ENCODE data around the gene TREH.
"Not testable (repeated sequence)": the region's sequence is repeated elsewhere in the genome, so short reads cannot be mapped to it uniquely, and the experiment has no call there.

TREH gene

DNA sequence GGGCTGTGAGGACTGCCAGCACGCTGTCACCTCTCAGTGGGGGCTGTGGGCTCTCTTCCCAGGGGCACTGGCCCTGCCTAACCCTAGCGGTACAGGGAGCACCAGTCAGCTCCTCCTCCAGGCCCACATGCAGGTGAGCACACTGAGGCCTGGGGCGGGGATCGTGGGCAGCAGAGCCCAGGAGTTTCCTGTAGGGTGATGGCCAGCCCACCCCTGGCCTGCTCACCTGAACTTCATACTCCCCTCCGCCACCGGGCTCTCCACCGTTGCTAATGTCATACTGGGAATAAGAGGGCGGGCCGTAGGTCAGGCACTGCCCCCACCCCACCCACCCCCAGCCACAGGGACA lies 10.0 kb upstream of the TREH start:
- H3K14ac ChIP-seq (ENCODE audit: low read length in 2 of 2): peak overlapping the region in 1 of 2 experiments; percentile 58
- H2AK5ac ChIP-seq (ENCODE audit: low read length, severe bottlenecking): no peak overlapping the region
- no peak overlapping the region for H2BK5ac ChIP-seq (ENCODE audit: low read depth, low read length, poor library complexity, severe bottlenecking)
- H2BK12ac ChIP-seq (ENCODE audit: low read length in 2 of 2): peak overlapping the region in 1 of 2 experiments; percentile 79
- H3K27ac ChIP-seq (ENCODE audit: low read length, poor library complexity, severe bottlenecking): no peak overlapping the region
- H3K4me2 ChIP-seq (ENCODE audit: low read length, poor library complexity, severe bottlenecking): peak overlapping the region; percentile 55
- H4K8ac ChIP-seq (ENCODE audit: low read length): peak overlapping the region; percentile 85
- no peak overlapping the region for H3K23ac ChIP-seq (ENCODE audit: low read length in 2 of 2)
- peaks cover 17% of the 10 kb centered on the region for H3K4me1 ChIP-seq (ENCODE audit: control insufficient read depth, insufficient read depth, low read depth, low read length)
- 29% methylated on average over 9 of the region's 9 CpGs for WGBS
- H2BK120ac ChIP-seq (ENCODE audit: low read depth, low read length): no peak overlapping the region
- H3K18ac ChIP-seq (ENCODE audit: low read depth in 1 of 2, low read length in 2 of 2): peak overlapping the region in 1 of 2 experiments; percentile 71
- H3K79me1 ChIP-seq (replicated peaks; ENCODE audit: low read length, poor library complexity, severe bottlenecking): no peaks in the 10 kb centered on the region
- no peaks in the 10 kb centered on the region for H3K36me3 ChIP-seq (ENCODE audit: control insufficient read depth in 1 of 2, insufficient read depth in 2 of 2, low read depth in 1 of 2, low read length in 2 of 2)
- H2AFZ ChIP-seq (ENCODE audit: low read depth, low read length): no peak overlapping the region
- DNase-seq: no peak
- no peaks in the 10 kb centered on the region for H3K9me3 ChIP-seq (ENCODE audit: control insufficient read depth, low read length)
- no peaks in the 10 kb centered on the region for H3K27me3 ChIP-seq (ENCODE audit: control insufficient read depth in 1 of 2, insufficient read depth in 1 of 2, low read length in 2 of 2)
- H3K4ac ChIP-seq (ENCODE audit: low read depth in 1 of 2, low read length in 2 of 2): peak overlapping the region in 1 of 2 experiments; percentile 35
- H2BK15ac ChIP-seq (ENCODE audit: low read depth, poor library complexity, severe bottlenecking): peak overlapping the region; percentile 57
- H3K4me3 ChIP-seq (ENCODE audit: insufficient read depth in 1 of 2, low read depth in 1 of 2, low read length in 2 of 2): no peak overlapping the region
- H4K91ac ChIP-seq (ENCODE audit: low read length): peak overlapping the region; percentile 19
- peak overlapping the region; percentile 65 for H3K9ac ChIP-seq (ENCODE audit: low read length)

DNA sequence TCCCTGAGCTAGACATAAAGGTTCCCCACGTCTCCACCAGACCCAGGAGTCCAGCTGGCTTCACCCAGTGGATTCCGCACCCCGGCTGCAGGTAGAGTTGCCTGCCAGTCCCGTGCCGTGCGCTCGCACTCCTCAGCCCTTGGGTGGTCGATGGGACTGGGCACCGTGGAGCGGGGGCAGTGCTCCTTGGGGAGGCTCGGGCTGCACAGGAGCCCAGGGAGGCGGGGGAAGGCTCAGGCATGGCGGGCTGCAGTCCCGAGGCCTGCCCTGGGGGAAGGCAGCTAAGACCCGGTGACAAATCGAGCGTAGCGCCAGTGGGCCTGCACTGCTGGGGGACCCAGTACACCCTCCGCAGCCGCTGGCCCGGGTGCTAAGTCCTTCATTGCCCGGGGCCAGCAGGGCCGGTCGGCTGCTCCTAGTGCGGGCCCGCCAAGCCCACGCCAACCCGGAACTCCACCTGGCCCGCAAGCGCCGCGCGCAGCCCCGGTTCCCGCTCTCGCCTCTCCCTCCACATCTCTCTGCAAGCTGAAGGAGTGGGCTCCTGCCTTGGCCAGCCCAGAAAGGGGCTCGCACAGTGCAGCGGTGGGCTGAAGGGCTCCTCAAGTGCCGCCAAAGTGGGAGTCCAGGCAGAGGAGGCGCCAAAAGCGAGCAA lies 9.5 kb upstream of the TREH start:
- Histone ChIP-seq H3K18ac (ENCODE audit: low read depth in 1 of 2, low read length in 2 of 2) (no peak overlapping the region), H2AK5ac (ENCODE audit: low read length, severe bottlenecking) (no peak overlapping the region), H2BK15ac (ENCODE audit: low read depth, poor library complexity, severe bottlenecking) (peak overlapping the region; percentile 57), H3K9me3 (ENCODE audit: control insufficient read depth, low read length) (no peaks in the 10 kb centered on the region), H3K36me3 (ENCODE audit: control insufficient read depth in 1 of 2, insufficient read depth in 2 of 2, low read depth in 1 of 2, low read length in 2 of 2) (no peaks in the 10 kb centered on the region), H3K4me2 (ENCODE audit: low read length, poor library complexity, severe bottlenecking) (no peak overlapping the region), H3K4ac (ENCODE audit: low read depth in 1 of 2, low read length in 2 of 2) (peak overlapping the region in 1 of 2 experiments; percentile 35), H3K27ac (ENCODE audit: low read length, poor library complexity, severe bottlenecking) (no peak overlapping the region), H2BK5ac (ENCODE audit: low read depth, low read length, poor library complexity, severe bottlenecking) (no peak overlapping the region), H2BK120ac (ENCODE audit: low read depth, low read length) (no peak overlapping the region), H2BK12ac (ENCODE audit: low read length in 2 of 2) (peak overlapping the region in 1 of 2 experiments; percentile 79), H3K4me1 (ENCODE audit: control insufficient read depth, insufficient read depth, low read depth, low read length) (peaks cover 17% of the 10 kb centered on the region), H3K23ac (ENCODE audit: low read length in 2 of 2) (no peak overlapping the region), H3K14ac (ENCODE audit: low read length in 2 of 2) (no peak overlapping the region), H3K4me3 (ENCODE audit: insufficient read depth in 1 of 2, low read depth in 1 of 2, low read length in 2 of 2) (no peak overlapping the region), H3K27me3 (ENCODE audit: control insufficient read depth in 1 of 2, insufficient read depth in 1 of 2, low read length in 2 of 2) (no peaks in the 10 kb centered on the region), H3K79me1 (replicated peaks; ENCODE audit: low read length, poor library complexity, severe bottlenecking) (no peaks in the 10 kb centered on the region), H4K91ac (ENCODE audit: low read length) (peak overlapping the region; percentile 19), H2AFZ (ENCODE audit: low read depth, low read length) (no peak overlapping the region), H4K8ac (ENCODE audit: low read length) (peak overlapping the region; percentile 85), H3K9ac (ENCODE audit: low read length) (peak overlapping the region; percentile 65)
- DNase-seq: no peak
- 92% methylated on average over 41 of the region's 41 CpGs for WGBS

DNA sequence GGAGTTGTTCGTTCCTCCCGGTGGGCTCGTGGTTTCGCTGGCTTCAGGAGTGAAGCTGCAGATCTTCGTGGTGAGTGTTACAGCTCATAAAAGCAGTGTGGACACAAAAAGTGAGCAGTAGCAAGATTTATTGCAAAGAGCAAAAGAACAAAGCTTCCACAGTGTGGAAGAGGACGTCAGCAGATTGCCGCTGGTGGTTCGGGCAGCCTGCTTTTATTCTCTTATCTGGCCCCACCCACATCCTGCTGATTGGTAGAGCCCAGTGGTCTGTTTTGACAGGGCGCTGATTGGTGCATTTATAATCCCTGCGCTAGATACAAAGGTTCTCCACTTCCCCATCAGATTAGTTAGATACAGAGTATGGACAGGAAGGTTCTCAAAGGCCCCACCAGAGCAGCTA lies 8.9 kb upstream of the TREH start:
- not testable (repeated sequence) for H2AK5ac ChIP-seq (ENCODE audit: low read length, severe bottlenecking); H3K23ac ChIP-seq (ENCODE audit: low read length in 2 of 2); DNase-seq; H3K36me3 ChIP-seq (ENCODE audit: control insufficient read depth in 1 of 2, insufficient read depth in 2 of 2, low read depth in 1 of 2, low read length in 2 of 2); H3K4me2 ChIP-seq (ENCODE audit: low read length, poor library complexity, severe bottlenecking); H3K4ac ChIP-seq (ENCODE audit: low read depth in 1 of 2, low read length in 2 of 2); H2BK12ac ChIP-seq (ENCODE audit: low read length in 2 of 2); H3K79me1 ChIP-seq (replicated peaks; ENCODE audit: low read length, poor library complexity, severe bottlenecking); H4K91ac ChIP-seq (ENCODE audit: low read length); H3K27ac ChIP-seq (ENCODE audit: low read length, poor library complexity, severe bottlenecking); H3K27me3 ChIP-seq (ENCODE audit: control insufficient read depth in 1 of 2, insufficient read depth in 1 of 2, low read length in 2 of 2); H3K18ac ChIP-seq (ENCODE audit: low read depth in 1 of 2, low read length in 2 of 2); H3K4me3 ChIP-seq (ENCODE audit: insufficient read depth in 1 of 2, low read depth in 1 of 2, low read length in 2 of 2); H2BK5ac ChIP-seq (ENCODE audit: low read depth, low read length, poor library complexity, severe bottlenecking); H3K9ac ChIP-seq (ENCODE audit: low read length); H2BK120ac ChIP-seq (ENCODE audit: low read depth, low read length); H4K8ac ChIP-seq (ENCODE audit: low read length); H3K9me3 ChIP-seq (ENCODE audit: control insufficient read depth, low read length); H2BK15ac ChIP-seq (ENCODE audit: low read depth, poor library complexity, severe bottlenecking); H3K14ac ChIP-seq (ENCODE audit: low read length in 2 of 2); H2AFZ ChIP-seq (ENCODE audit: low read depth, low read length)
- H3K4me1 ChIP-seq (ENCODE audit: control insufficient read depth, insufficient read depth, low read depth, low read length): peaks cover 17% of the 10 kb centered on the region
- WGBS: 86% methylated on average over 8 of the region's 10 CpGs

DNA sequence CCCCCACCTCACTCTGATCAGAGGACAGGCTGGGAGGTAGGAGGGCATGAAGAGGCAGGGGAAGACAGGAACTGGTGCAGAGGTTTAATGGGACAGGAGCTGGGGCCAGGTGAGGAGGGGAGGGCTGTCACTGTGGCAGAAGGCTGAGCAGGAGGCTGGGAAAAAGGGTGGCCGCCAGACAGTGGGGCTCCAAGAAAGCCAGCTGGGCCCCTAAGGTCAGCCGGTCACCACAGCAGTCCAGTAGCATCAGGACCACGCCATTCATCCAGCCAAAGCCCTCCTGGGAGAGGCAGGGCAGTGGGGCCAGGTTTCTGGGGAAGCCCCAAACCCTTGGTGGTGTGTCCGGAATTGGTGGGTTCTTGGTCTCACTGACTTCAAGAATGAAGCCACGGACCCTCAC lies 8.5 kb upstream of the TREH start:
- no peaks in the 10 kb centered on the region for H3K36me3 ChIP-seq (ENCODE audit: control insufficient read depth in 1 of 2, insufficient read depth in 2 of 2, low read depth in 1 of 2, low read length in 2 of 2)
- no peak overlapping the region for H2BK5ac ChIP-seq (ENCODE audit: low read depth, low read length, poor library complexity, severe bottlenecking)
- H3K23ac ChIP-seq (ENCODE audit: low read length in 2 of 2): no peak overlapping the region
- no peak overlapping the region for H3K4ac ChIP-seq (ENCODE audit: low read depth in 1 of 2, low read length in 2 of 2)
- no peak overlapping the region for H3K9ac ChIP-seq (ENCODE audit: low read length)
- H3K79me1 ChIP-seq (replicated peaks; ENCODE audit: low read length, poor library complexity, severe bottlenecking): no peaks in the 10 kb centered on the region
- no peak overlapping the region for H4K8ac ChIP-seq (ENCODE audit: low read length)
- H3K27ac ChIP-seq (ENCODE audit: low read length, poor library complexity, severe bottlenecking): no peak overlapping the region
- no peak overlapping the region for H3K18ac ChIP-seq (ENCODE audit: low read depth in 1 of 2, low read length in 2 of 2)
- H2AK5ac ChIP-seq (ENCODE audit: low read length, severe bottlenecking): no peak overlapping the region
- peaks cover 17% of the 10 kb centered on the region for H3K4me1 ChIP-seq (ENCODE audit: control insufficient read depth, insufficient read depth, low read depth, low read length)
- H2BK12ac ChIP-seq (ENCODE audit: low read length in 2 of 2): no peak overlapping the region
- H3K14ac ChIP-seq (ENCODE audit: low read length in 2 of 2): no peak overlapping the region
- H4K91ac ChIP-seq (ENCODE audit: low read length): peak overlapping the region; percentile 40
- no peak overlapping the region for H2AFZ ChIP-seq (ENCODE audit: low read depth, low read length)
- H3K4me2 ChIP-seq (ENCODE audit: low read length, poor library complexity, severe bottlenecking): no peak overlapping the region
- no peak overlapping the region for H2BK120ac ChIP-seq (ENCODE audit: low read depth, low read length)
- no peaks in the 10 kb centered on the region for H3K9me3 ChIP-seq (ENCODE audit: control insufficient read depth, low read length)
- no peak overlapping the region for H2BK15ac ChIP-seq (ENCODE audit: low read depth, poor library complexity, severe bottlenecking)
- WGBS: 91% methylated on average over 5 of the region's 5 CpGs
- no peak overlapping the region for H3K4me3 ChIP-seq (ENCODE audit: insufficient read depth in 1 of 2, low read depth in 1 of 2, low read length in 2 of 2)
- DNase-seq: no peak
- peaks cover 0 to 4% of the 10 kb centered on the region in 2 experiments for H3K27me3 ChIP-seq (ENCODE audit: control insufficient read depth in 1 of 2, insufficient read depth in 1 of 2, low read length in 2 of 2)
